Vagina (tissue), 2 donors: ENCODE data around the gene ATP8A2.

Source experiments
- POLR2A ChIP-seq, 2 donors: fragments of 450-650 bp; IDR thresholded peaks; one replicate each; pipeline ENCODE4 v1.6.1; 2017; ENCODE audit warnings: antibody characterized with exemption in 2 of 2, mild to moderate bottlenecking in 2 of 2, moderate library complexity in 2 of 2
- POLR2AphosphoS5 ChIP-seq, 2 donors: sonication (generic); formaldehyde crosslinking; IDR thresholded peaks; one replicate each; pipeline ENCODE4 v1.9.0; 2017; ENCODE audit warnings: antibody characterized with exemption in 2 of 2, mild to moderate bottlenecking in 2 of 2, low read depth in 1 of 2; ENCODE audit not compliant: insufficient read depth in 1 of 2

DNA sequence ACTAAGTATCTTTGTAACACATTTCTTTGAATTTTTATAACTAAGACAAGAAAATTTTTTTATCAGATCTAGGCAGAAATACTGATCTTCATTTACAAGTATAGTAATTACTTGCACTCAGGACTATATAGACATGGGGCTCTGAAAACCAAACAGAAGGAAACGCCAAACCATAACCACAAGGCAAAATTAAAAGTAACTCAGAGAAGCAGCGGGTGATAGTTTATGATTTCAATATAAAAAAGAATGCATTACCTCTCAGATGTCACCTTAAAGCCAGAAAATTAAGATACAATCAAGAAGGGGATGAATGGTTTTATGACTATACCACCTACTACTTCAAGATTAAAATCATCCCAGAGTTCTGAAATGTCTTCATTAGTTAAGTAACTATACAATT, 673.4 kb downstream of the ATP8A2 start:
- TF ChIP-seq POLR2A (IDR thresholded peaks at IDR 0.05): no peak
- TF ChIP-seq POLR2AphosphoS5 (IDR thresholded peaks at IDR 0.05; ENCODE audit: insufficient read depth in 1 of 2, low read depth in 1 of 2): no peak
